ENCODE results near the gene TMED6.
A peak's percentile ranks its signal among the peaks of the same experiment; 100 is the strongest.

TMED6 gene

DNA sequence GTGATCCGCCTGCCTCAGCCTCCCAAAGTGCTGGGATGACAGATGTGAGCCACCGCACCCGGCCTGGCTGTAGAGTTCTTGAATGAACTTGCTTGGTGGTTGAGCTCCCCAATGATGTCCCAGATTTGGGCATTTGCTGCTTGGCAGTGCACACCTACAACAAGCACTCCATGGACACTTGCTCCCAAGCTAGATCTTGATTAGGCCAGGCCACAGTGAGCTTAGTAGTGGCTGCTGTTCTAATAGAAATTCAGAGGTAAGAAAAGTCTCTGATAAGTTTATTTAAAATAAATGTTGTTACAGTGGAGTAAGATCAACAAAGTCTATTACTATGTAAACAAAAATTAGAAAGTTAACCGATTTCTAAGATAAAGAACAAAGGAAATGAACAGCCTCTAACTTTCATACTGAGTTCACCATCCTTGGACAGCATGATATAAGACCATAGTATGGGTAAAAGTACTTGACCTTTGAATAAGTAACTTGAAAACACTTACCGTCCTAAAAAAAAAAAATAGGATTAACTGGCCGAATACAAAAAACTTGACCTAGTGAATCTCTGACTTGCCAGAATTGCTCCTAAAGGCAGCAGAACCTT lies 951 bp downstream of the TMED6 start:
- no peak for DNase-seq

DNA sequence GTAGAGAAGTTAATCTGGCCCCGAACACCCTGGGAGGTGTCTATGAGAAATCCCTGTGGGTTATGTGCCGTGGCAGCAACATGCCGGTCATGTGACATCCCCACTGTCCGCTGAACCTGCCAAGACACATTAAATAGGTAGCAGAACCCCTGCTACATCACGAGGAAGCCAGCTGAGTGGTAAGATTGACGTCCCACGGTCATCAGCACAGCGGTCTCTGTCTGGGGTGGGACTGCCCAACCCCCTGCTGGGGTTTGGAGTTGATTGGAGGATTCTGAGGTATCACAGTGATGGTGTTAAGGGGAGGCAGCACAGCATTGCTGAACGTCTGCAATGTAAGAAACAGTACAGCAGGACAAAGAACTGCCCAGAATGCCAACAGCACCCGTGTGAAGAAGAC lies 2.0 kb downstream of the TMED6 start:
- no peak for DNase-seq

- no peak for DNase-seq
Observed at GRCh38 chr16:69348222-69348621, 3.4 kb downstream of the TMED6 start.

DNA sequence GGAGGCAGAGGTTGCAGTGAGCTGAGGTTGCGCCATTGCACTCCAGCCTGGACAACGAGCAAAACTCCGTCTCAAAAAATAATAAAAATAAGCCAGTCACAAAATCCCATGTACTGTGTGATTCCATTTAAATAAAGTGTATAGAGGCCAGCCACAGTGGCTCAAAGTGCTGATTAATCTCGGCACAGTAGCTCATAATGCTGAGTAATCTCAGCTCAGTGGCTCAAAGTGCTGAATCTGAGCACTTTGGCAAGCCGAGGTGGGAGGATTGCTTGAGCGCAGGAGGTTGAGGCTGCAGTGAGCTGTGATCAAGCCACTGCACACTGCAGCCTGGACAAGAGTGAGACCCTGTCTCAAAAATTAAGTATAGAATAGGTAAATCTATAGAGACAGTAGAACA lies 4.9 kb downstream of the TMED6 start:
- DNase-seq, result no peak

GRCh38 chr16:69345923-69346322 lies 5.7 kb downstream of the TMED6 start:
- DNase-seq, result no peak

GRCh38 chr16:69344171-69344570 lies 7.4 kb downstream of the TMED6 start:
- no peak for DNase-seq

GRCh38 chr16:69340095-69340644 lies 11.4 kb downstream of the TMED6 start:
- DNase-seq, result no peak

DNA sequence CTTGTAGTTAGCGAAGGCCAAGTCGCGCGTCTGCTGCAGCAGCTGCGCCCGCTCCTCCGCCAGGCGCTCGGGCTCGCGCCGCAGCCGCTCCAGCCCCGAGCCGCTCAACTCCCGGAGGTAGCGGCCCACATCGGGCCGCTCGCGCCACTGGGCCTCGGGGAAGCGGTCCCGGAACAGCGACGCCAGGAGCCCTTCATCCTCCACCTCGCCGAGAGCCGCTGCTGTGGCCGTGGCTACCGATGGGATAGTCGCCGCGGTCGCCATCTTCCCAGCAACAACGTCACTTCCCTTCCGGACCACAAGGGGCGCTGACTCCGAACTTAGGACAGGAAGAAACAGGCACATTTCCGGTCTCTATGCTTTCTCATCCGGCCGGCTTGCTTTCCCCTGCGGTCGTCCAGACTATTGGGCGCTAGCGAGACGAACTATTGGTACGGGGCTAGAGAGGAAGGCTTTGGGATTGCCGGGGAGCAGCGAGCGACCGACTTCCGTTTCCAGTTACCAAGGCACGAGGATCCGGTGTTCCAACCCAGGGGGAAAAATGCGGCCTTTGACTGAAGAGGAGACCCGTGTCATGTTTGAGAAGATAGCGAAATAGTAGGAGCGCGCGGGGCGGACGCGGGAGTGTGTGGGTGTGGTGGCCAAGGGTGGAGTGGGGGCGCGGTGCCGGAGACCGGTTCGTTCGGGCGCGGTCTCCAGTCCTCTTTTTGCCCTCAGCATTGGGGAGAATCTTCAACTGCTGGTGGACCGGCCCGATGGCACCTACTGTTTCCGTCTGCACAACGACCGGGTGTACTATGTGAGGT lies 12.1 kb downstream of the TMED6 start, which contains the start of the genes COG8 and NIP7:
Gene COG8, minus strand, starts transcription at position 276 of the 806 bp plus-strand sequence. Its CDS starts 12 bp downstream, at position 264.
Gene NIP7, plus strand, starts transcription at position 484 of the 806 bp plus-strand sequence. Its CDS starts 58 bp downstream, at position 542.
- DNase-seq, result peak; percentile 96

DNA sequence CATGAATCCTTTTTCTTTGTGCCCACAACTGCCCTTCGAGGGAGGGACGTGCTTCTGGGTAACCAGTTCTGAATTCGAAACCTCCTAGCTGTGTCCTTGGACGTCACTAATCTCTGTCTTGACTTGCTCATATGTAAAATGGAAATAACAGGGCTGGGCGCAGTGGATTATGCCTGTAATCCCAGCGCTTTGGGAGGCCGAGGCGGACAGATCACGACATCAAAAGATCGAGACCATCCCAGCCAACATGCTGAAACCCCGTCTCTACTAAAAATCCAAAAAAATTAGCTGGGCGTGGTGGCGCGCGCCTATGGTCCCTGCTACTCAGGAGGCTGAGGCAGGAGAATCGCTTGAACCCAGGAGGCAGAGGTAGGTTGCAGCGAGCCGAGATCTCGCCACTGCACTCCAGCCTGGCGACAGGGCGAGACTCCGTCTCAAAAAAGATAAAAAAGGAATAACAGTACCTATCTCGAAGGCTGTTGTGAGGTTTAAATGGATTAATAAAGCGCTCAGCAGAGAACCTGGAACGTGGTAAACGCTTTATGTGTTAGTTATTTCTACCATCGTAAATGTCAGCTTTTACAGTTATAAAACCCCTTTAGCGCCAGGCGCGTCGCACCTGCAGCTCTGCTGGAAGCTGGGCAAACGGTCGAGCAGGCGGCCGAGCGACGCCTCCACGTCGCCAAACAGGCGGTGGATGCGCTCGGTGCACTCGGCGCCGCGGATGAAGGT lies 12.9 kb downstream of the TMED6 start:
- no peak for DNase-seq

GRCh38 chr16:69334696-69335095 lies 16.9 kb downstream of the TMED6 start:
- no peak for DNase-seq

DNA sequence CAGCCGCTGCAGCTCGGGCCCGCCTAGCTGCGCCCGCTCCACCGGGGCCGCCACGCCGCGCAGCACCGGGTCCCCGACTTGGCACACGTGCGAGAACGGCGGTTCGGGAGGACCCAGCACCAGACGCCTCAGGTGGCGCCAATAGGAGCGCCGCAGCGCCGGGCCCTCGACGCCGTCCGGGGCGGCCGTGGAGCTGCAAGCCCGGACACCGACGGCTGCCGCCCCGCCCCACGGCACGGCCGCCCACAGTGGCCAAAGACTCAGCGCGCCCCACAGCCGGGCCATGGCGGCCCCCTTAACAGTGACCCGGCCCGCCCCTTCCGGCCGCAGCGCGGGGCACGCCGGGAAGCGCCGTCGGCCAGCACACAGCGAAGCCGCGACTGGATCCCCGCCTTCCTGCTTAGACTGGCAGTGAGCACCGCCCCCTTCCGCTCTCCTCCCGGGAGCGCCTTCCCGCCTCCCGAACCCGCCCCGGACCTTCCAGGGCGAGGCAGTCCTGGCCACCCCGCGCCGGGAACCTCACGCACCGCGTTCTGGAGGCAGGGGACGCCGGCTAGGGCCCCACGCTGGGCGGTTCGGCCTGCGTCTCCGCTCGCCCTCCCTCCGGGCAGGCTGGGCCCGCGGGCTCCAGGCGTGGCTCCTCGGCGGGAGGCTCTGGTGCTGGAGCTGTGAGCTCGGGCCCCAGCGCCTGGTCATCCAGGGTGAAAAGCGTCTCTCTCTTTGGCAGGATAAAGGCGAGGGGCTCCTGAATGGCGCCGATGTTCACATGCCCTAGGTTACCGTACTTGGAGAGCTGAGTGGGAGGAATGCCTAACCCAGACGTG lies 21.1 kb downstream of the TMED6 start, which contains the start of gene PDF:
Gene PDF, minus strand, starts transcription at position 303 of the 824 bp plus-strand sequence. Its CDS starts 18 bp downstream, at position 285.
- peak; percentile 47 for DNase-seq

- no peak for DNase-seq
Observed at GRCh38 chr16:69329369-69330285, 22.0 kb downstream of the TMED6 start.

DNA sequence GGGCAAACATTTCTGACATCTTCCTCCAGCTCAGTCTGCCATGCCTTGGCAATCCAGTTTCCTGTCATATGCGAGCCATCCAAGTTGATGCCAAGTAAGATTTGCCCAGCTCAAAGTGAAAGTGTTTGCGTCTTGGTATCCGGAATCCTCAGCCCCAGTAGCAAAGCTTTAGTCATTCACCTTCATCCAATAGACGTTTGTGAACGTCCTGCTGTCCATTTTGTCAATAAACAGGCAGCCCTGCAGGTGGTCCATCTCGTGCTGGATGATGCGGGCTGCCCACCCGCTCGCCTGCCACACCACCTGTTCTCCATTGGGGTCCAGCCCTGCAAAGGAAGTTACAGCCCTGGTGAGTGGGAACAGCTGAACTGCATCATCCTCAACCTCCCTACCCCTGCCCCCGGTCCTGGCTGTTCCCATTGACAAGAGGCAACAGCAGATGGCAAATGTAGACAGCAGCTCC lies 22.7 kb downstream of the TMED6 start:
- no peak for DNase-seq

DNA sequence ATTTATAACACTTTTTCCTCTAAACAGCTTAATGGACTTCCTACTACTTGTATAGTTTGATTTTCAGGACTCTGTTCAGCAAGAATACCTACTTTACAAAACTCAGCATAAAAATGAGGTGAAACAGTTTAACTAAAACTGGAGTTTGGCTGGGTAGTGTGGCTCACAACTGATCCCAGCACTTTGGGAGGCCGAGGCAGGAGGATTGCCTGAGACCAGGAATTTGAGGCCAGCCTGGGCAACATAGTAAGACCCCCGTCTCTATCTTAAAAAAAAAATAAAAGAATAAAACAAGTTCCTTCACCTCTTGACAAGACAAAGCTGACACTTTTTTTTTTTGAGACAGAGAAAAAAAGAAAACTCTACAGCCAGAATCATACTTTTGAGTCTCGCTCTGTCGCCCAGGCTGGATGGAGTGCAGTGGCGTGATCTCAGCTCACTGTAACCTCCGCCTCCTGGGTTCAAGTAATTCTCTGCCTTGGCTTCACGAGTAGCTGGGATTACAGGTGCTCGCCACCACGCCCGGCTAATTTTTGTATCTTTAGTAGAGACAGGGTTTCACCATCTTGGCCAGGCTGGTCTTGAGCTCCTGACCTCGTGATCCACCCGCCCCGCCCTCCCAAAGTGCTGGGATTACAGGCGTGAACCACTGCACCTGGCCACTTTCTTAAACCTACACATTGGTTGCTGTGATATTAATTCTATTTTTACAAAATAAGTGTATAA lies 23.8 kb downstream of the TMED6 start:
- no peak for DNase-seq

DNA sequence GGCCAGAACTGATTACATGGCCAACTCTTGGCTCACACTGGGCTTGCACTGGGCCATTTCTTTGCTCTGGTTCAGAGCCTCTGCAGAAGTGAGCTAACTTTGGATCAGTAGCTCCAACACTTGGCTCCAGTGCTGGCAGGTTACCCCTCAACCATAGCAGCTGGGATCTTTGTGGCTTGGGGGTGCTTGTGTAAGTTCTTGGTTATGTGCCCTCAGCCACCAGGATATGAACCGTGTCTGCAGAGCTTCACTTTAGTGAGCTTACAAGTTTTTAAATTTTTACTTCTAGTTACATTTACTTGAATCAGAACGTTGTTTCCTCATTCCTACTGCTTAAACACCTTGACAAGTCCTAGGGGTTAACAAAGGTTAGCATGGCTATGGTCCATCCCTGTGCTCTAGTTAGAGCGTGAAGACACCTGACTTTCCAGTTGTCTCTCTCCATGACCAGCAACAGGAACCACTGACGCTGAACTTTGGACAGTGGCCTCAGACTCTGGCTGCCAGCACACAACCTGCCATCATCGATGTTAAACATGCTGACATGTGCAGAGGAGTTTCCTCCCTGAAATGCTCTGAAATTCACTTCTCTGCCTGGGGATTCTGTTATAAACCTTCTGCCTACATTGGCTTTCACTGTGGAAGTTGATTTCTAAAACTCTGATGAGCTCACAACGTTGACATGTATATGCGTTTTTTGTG lies 25.3 kb downstream of the TMED6 start:
- DNase-seq, result no peak

GRCh38 chr16:69325784-69326171 lies 25.8 kb downstream of the TMED6 start:
- no peak for DNase-seq

DNA sequence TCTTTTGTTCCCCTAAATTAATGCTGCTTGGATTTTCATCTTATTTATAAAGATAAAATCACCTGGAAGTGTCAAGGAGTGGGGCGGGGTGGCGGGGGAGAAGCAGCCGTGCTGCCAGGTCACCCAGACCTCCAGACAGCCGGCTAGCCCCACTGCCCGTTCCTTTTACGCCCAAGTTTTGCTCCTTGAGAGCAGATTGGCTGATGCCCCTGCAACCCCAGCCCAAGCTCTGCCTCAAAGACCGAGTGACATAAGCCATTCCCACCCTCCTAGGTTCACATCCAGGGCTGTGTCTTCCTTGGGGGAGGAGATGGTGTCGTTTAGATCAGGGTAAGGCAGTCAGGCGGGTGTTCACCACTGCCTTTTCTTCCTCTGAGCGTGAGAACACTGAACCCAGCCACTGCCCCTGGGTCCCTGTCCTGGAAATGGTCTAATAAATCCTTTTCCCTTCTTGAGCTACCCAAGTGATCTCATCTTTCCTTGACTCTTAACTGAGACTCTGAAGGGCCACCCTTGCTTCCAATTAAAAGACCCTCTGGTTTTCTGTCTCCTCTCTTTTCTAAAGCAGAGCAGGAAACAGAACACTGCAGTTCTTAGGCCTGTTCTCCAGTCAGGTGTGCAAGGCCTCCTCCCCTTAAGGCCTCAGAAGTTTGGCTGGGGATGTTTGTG lies 26.9 kb downstream of the TMED6 start:
- DNase-seq, result no peak

DNA sequence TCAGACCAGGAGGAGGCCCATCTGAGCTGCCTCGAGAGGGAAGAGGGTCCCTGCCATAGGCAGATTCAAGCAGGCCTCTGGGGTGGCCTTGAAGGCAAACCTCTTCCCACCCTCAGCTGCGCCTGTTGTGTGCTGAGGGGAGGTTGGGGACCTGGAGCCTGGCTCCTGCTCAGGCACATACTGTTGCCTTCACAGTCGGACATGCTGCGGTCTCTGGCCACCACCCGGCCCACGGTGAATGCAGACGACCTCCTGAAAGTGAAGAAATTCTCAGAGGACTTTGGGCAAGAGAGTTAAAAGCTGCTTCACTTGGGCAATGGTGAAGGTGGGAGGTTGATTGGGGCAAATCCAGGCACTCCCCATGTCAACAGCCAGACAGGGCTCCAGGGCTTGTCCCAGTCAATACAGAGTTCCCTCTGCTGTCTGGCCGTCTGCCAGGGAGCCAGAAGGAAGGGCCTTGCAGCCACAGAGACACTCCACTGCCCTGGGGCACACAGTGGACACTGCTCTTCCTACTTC lies 27.5 kb downstream of the TMED6 start:
- DNase-seq, result no peak

GRCh38 chr16:69323415-69323814 lies 28.2 kb downstream of the TMED6 start:
- DNase-seq, result no peak

Measured in NCI-H1436 treated with DMSO at 0.1 percent for 48 hours (cell line).